A549 (cell line): ENCODE data around the gene SLC16A8. TPM values are rescaled to one million over a fixed set of nuclear protein-coding genes. Genes with fewer than 3 reads are reported as not detected.

Source experiments
- ATAC-seq, 2 experiments: fragments of 200-7000 bp in 1 of 2; fragments of >200 bp in 1 of 2; cut with Nextera tagmentation in 1 of 2; cut with Tn5 transposase in 1 of 2; 3 replicates each; pipeline versions ENCODE4 v1.8.0 to v1.9.1; 2018 to 2020; ENCODE audit warnings: mild to moderate bottlenecking in 1 of 2, moderate library complexity in 1 of 2
- CTCF ChIA-PET: fragments of 300-600 bp; sonication (Branson Sonifier 250); formaldehyde crosslinking; extraction: SDS; loops from one replicate; lab custom pipeline; 2021; ENCODE audit warnings: antibody characterized with exemption, inconsistent platforms; lab: Yijun Ruan, JAX
- POLR2A ChIA-PET: fragments of 350-600 bp; formaldehyde crosslinking; extraction: SDS; loops from one replicate; lab custom pipeline; 2021; ENCODE audit warnings: antibody characterized with exemption, inconsistent platforms; lab: Yijun Ruan, JAX
- DNase-seq, 2 experiments: peaks; one replicate each; pipeline versions ENCODE4 v3.0.0 to v3.0.0-alpha.2; 2011 to 2016; ENCODE audit warnings: low read depth in 1 of 2, low spot score in 1 of 2
- FAIRE-seq: peaks from 2 replicates; lab custom pipeline; 2011; peaks lifted over from hg19 to GRCh38; lab: Jason Lieb, UNC
- H3K27ac ChIP-seq, 2 experiments: fragments of >200 bp; sonication (Bioruptor Twin); formaldehyde crosslinking; 3 replicates each; pipeline ENCODE4 v1.5.1; 2016 to 2017
- H3K4me1 ChIP-seq: fragments of >200 bp; sonication (Bioruptor Twin); formaldehyde crosslinking; 3 replicates; pipeline ENCODE4 v1.6.1; 2016
- H3K4me2 ChIP-seq: fragments of >200 bp; sonication (Bioruptor Twin); formaldehyde crosslinking; 3 replicates; pipeline ENCODE4 v1.6.1; 2016
- H3K4me3 ChIP-seq: fragments of >200 bp; sonication (Bioruptor Twin); formaldehyde crosslinking; 3 replicates; pipeline ENCODE4 v1.5.1; 2016
- H3K9me3 ChIP-seq: fragments of >200 bp; sonication (Bioruptor Twin); formaldehyde crosslinking; 3 replicates; pipeline ENCODE4 v1.6.1; 2016
- BCL3 ChIP-seq: fragments of >200 bp; sonication (Bioruptor Twin); formaldehyde crosslinking; IDR thresholded peaks from 3 replicates; pipeline ENCODE4 v1.6.1; 2016
- CTCF ChIP-seq: fragments of >200 bp; sonication (Bioruptor Twin); formaldehyde crosslinking; IDR thresholded peaks from 3 replicates; pipeline ENCODE4 v1.5.1; 2016
- EHMT2 ChIP-seq: fragments of 200-600 bp; sonication (generic); IDR thresholded peaks from 2 replicates; pipeline ENCODE4 v1.6.1; 2016; ENCODE audit warnings: antibody characterized with exemption, low read depth, mild to moderate bottlenecking, moderate library complexity
- EP300 ChIP-seq, 2 experiments: fragments of >200 bp; sonication (Bioruptor Twin); formaldehyde crosslinking; IDR thresholded peaks; 2 replicates in 1 of 2; 3 replicates in 1 of 2; pipeline ENCODE4 v1.6.1; 2016 to 2017
- FOSB ChIP-seq: fragments of 250-450 bp; sonication (Bioruptor Pico); IDR thresholded peaks from 2 replicates; pipeline ENCODE4 v1.5.0; 2020; ENCODE audit warnings: mild to moderate bottlenecking, moderate library complexity
- HOXA7 ChIP-seq: fragments of 250-450 bp; sonication (Bioruptor Pico); IDR thresholded peaks from 2 replicates; pipeline ENCODE4 v1.5.0; 2020; ENCODE audit warnings: mild to moderate bottlenecking, moderate library complexity
- HOXB5 ChIP-seq: fragments of 250-450 bp; sonication (Bioruptor Pico); IDR thresholded peaks from 2 replicates; pipeline ENCODE4 v1.5.0; 2020; ENCODE audit warnings: mild to moderate bottlenecking, moderate library complexity
- KDM1A ChIP-seq: fragments of 200-600 bp; sonication (generic); IDR thresholded peaks from 2 replicates; pipeline ENCODE4 v1.6.1; 2016; ENCODE audit warnings: low read depth, mild to moderate bottlenecking
- MAX ChIP-seq: IDR thresholded peaks from 2 replicates; pipeline ENCODE4 v1.6.1; 2012
- MAZ ChIP-seq: fragments of 150-350 bp; IDR thresholded peaks from 2 replicates; pipeline ENCODE4 v1.6.1; 2014; ENCODE audit warnings: antibody characterized with exemption, low read depth, low read length, borderline replicate concordance
- NFE2L2 ChIP-seq: fragments of 150-350 bp; conservative IDR thresholded peaks from 2 replicates; pipeline ENCODE4 v1.6.1; 2014; ENCODE audit warnings: low read length
- NR3C1 ChIP-seq: fragments of >200 bp; sonication (Bioruptor Twin); formaldehyde crosslinking; IDR thresholded peaks from 3 replicates; pipeline ENCODE4 v1.6.1; 2017
- PBX3 ChIP-seq: IDR thresholded peaks from 2 replicates; pipeline ENCODE4 v1.6.1; 2012
- PHF8 ChIP-seq: fragments of 200-600 bp; sonication (generic); IDR thresholded peaks from 2 replicates; pipeline ENCODE4 v1.6.1; 2016; ENCODE audit warnings: low read depth, mild to moderate bottlenecking, antibody characterized with exemption, moderate library complexity, borderline replicate concordance
- POLR2AphosphoS2 ChIP-seq: conservative IDR thresholded peaks from 2 replicates; pipeline ENCODE4 v1.6.1; 2012; ENCODE audit warnings: low read length, improper control_type of control experiment, inconsistent platforms
- RAD21 ChIP-seq, 2 experiments: fragments of >200 bp in 1 of 2; sonication (Bioruptor Twin) in 1 of 2; formaldehyde crosslinking in 1 of 2; IDR thresholded peaks in 1 of 2; conservative IDR thresholded peaks in 1 of 2; 2 replicates in 1 of 2; 3 replicates in 1 of 2; pipeline ENCODE4 v1.6.1; 2012 to 2018; ENCODE audit warnings: inconsistent platforms in 1 of 2
- RARB ChIP-seq: fragments of 250-450 bp; sonication (Bioruptor Pico); IDR thresholded peaks from 2 replicates; pipeline ENCODE4 v1.8.0; 2021; ENCODE audit warnings: mild to moderate bottlenecking, moderate library complexity
- SREBF2 ChIP-seq: fragments of 450-650 bp; IDR thresholded peaks from 2 replicates; pipeline ENCODE4 v1.6.1; 2014; ENCODE audit warnings: mild to moderate bottlenecking, moderate library complexity
- ZNF302 ChIP-seq: fragments of 250-450 bp; sonication (Bioruptor Pico); IDR thresholded peaks from 2 replicates; pipeline ENCODE4 v1.9.0; 2021; ENCODE audit warnings: inconsistent platforms, mild to moderate bottlenecking, moderate library complexity
- WGBS: methylation state at CpG from one replicate; pipeline ENCODE4 v1.1.6; 2017; ENCODE audit errors: missing lambda C conversion rate; 5-methylcytosine and 5-hydroxymethylcytosine counted together
- polyA plus RNA-seq, 4 experiments: library from polyadenylated mRNA; depleted of rRNA in 3 of 4; stranded (reverse); fragments of >200 nt; fragmentation: RNase III in 1 of 4; extraction: RNeasy Plus Mini Kit Qiagen cat#74134 plus additional on column Dnase treatment in 1 of 4; gene quantifications; 2 replicates in 3 of 4; 3 replicates in 1 of 4; pipeline ENCODE4 v1.2.3, GENCODE V29; 2011 to 2017

SLC16A8 gene
- polyA plus RNA-seq, 2 of the 4 experiments (the other 2 are of a cell fraction) = not detected

- Histone ChIP-seq H3K4me2 (no peak overlapping the region), H3K4me3 (no peak overlapping the region), H3K9me3 (no peaks in the 10 kb centered on the region), H3K4me1 (no peaks in the 10 kb centered on the region), H3K27ac (no peak overlapping the region)
- DNase-seq (no peak), ATAC-seq (no peak), FAIRE-seq (no peak)
- ChIA-PET POLR2A (no interaction called here), CTCF (no interaction called here)
- TF ChIP-seq ZNF302 (CRISPR knock-in tag) (no peak), NR3C1 (no peak), EHMT2 (no peak), EP300 (IDR thresholded peaks at IDR 0.05) (no peak), HOXA7 (CRISPR knock-in tag) (no peak), RARB (CRISPR knock-in tag) (no peak), PBX3 (no peak)
- 80% methylated on average over 8 of the region's 22 CpGs for WGBS
These were observed 5.7 kb downstream of the SLC16A8 start for GRCh38 chr22:38078046-38078840.

GRCh38 chr22:38077595-38077994 is 6.4 kb downstream of the SLC16A8 start:
- Histone ChIP-seq H3K4me3 (no peak overlapping the region), H3K27ac (no peak overlapping the region), H3K9me3 (no peaks in the 10 kb centered on the region), H3K4me1 (no peaks in the 10 kb centered on the region), H3K4me2 (no peak overlapping the region)
- ATAC-seq (no peak), FAIRE-seq (no peak), DNase-seq (no peak)
- ChIA-PET POLR2A (no interaction called here), CTCF (no interaction called here)
- no peak for TF ChIP-seq ZNF302 (CRISPR knock-in tag)
- no peak for TF ChIP-seq MAX
- no peak for TF ChIP-seq FOSB
- TF ChIP-seq SREBF2 = no peak
- TF ChIP-seq BCL3 = no peak
- no peak for TF ChIP-seq HOXB5 (CRISPR knock-in tag)
- TF ChIP-seq PHF8 = no peak
- no peak for TF ChIP-seq CTCF
- 86% methylated on average over 8 of the region's 14 CpGs for WGBS

- Histone ChIP-seq H3K4me3 (no peak overlapping the region), H3K4me1 (no peaks in the 10 kb centered on the region), H3K9me3 (no peaks in the 10 kb centered on the region), H3K27ac (no peak overlapping the region), H3K4me2 (no peak overlapping the region)
- WGBS = 86% methylated on average over 12 of the region's 12 CpGs
- DNase-seq (no peak), ATAC-seq (no peak), FAIRE-seq (no peak)
- CTCF ChIA-PET = no interaction called here
- POLR2A ChIA-PET = no interaction called here
- TF ChIP-seq HOXA7 (CRISPR knock-in tag) (no peak), HOXB5 (CRISPR knock-in tag) (no peak), MAZ (no peak), NFE2L2 (no peak), POLR2AphosphoS2 (no peak), KDM1A (no peak), RAD21 (conservative IDR thresholded peaks at IDR 0.05 in 1 of 2, IDR thresholded peaks at IDR 0.05 in 1 of 2) (no peak), ZNF302 (CRISPR knock-in tag) (no peak)
These were observed 6.9 kb downstream of the SLC16A8 start for GRCh38 chr22:38077096-38077495.
